Neutrophil (primary cell): Measurements from ENCODE around the gene RARB.

Experiments used
- H3K27ac ChIP-seq: fragments of 200-600 bp; sonication (generic); 2 replicates; pipeline ENCODE4 v1.5.1; 2016; ENCODE audit warnings: mild to moderate bottlenecking, moderate library complexity
- H3K27me3 ChIP-seq: fragments of 200-600 bp; sonication (generic); 2 replicates; pipeline ENCODE4 v1.6.0; 2016; ENCODE audit warnings: mild to moderate bottlenecking
- H3K36me3 ChIP-seq: fragments of 200-600 bp; sonication (generic); 2 replicates; pipeline ENCODE4 v1.5.1; 2017
- H3K4me1 ChIP-seq, 2 experiments: fragments of 200-600 bp in 1 of 2; sonication (generic) in 1 of 2; 1 replicate in 1 of 2; 2 replicates in 1 of 2; pipeline versions ENCODE4 v1.5.1 to v1.6.1; 2013 to 2016; ENCODE audit warnings: low read depth in 1 of 2, low read length in 1 of 2, mild to moderate bottlenecking in 1 of 2, moderate library complexity in 1 of 2; ENCODE audit not compliant: control insufficient read depth in 1 of 2, insufficient read depth in 1 of 2
- H3K4me3 ChIP-seq, 2 experiments: fragments of 200-600 bp in 1 of 2; sonication (generic) in 1 of 2; 1 replicate in 1 of 2; 2 replicates in 1 of 2; pipeline ENCODE4 v1.5.1; 2013 to 2016; ENCODE audit warnings: low read depth in 1 of 2, low read length in 1 of 2, mild to moderate bottlenecking in 1 of 2, moderate library complexity in 1 of 2
- H3K9me3 ChIP-seq: fragments of 200-600 bp; sonication (generic); 2 replicates; pipeline ENCODE4 v1.5.1; 2016
- CTCF ChIP-seq: fragments of 200-600 bp; sonication (generic); IDR thresholded peaks from 2 replicates; pipeline ENCODE4 v1.5.1; 2016; ENCODE audit warnings: antibody characterized with exemption

Gene RARB

GRCh38 chr3:25489858-25490593 is 62.0 kb downstream of the RARB start:
- no peaks in the 10 kb centered on the region for H3K4me1 ChIP-seq
- no peak for TF ChIP-seq CTCF
- no peak overlapping the region for H3K27ac ChIP-seq
- H3K9me3 ChIP-seq: no peaks in the 10 kb centered on the region
- H3K36me3 ChIP-seq: no peaks in the 10 kb centered on the region
- no peak overlapping the region for H3K4me3 ChIP-seq
- no peaks in the 10 kb centered on the region for H3K27me3 ChIP-seq

DNA sequence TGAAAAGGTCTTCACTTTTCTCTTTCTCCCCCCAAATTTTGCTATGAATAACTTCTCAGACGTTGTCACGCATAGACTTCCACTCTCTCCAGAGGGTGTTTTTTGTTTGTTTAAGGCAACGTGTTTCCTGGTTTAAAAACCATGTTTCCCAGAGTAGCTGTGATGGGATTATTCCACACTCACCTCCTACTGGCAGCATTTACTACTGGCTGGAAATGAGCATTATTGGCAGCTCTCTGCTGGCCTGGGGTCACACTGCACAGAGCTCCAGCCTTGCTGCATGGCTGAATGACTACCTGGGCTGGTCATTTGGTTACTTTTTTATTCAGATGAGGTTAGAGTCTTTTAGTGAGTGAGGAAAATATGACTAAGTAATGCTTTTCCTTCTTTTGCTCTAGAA is 65.2 kb downstream of the RARB start:
- H3K9me3 ChIP-seq: no peaks in the 10 kb centered on the region
- no peak overlapping the region for H3K4me3 ChIP-seq
- H3K27me3 ChIP-seq: no peaks in the 10 kb centered on the region
- H3K36me3 ChIP-seq: no peaks in the 10 kb centered on the region
- H3K4me1 ChIP-seq: no peaks in the 10 kb centered on the region
- no peak for TF ChIP-seq CTCF
- H3K27ac ChIP-seq: no peak overlapping the region

DNA sequence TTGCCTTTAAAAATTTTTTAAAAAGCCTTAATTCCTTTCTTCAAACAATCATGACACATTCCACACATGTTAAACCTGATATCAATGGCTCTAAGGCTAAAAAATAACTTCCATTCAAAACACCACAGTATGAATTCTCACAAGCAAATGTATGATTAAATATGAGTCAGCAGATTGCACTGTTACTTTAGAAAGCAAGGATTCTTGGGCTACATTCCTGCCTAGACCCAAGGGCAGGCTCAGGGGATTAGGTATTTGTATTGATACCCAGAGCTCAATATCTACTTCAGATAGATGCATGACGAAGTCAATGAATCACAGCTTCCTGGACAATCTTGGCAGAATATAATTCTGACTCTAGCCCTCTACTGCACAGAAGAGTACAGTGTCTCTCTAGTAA is 65.7 kb downstream of the RARB start:
- Histone ChIP-seq H3K9me3 (no peaks in the 10 kb centered on the region), H3K36me3 (no peaks in the 10 kb centered on the region), H3K4me3 (no peak overlapping the region), H3K27ac (no peak overlapping the region), H3K27me3 (no peaks in the 10 kb centered on the region), H3K4me1 (no peaks in the 10 kb centered on the region)
- TF ChIP-seq CTCF: no peak

DNA sequence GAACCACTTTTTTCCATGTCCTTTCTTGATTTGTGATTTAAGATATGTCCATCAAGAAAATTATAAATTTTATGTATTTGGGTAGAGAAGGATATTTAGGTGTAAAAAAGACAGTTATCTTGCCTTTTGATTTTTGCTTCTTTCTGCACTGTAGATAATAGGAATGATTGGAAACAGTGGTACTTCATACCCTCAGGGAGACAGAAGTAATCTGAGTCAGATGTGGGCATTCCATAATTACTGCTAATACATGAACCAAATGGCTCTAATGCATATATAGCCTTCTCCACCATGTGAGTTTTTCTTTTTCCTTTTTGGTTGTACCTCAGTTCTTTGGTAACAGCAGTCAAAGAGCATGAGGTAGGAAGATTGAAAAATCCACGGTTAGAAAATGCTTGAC is 67.2 kb downstream of the RARB start:
- H3K4me3 ChIP-seq: no peak overlapping the region
- TF ChIP-seq CTCF: no peak

GRCh38 chr3:25495726-25496253 is 67.7 kb downstream of the RARB start:
- H3K36me3 ChIP-seq: no peaks in the 10 kb centered on the region
- TF ChIP-seq CTCF: no peak

More for the DNA sequence above, 67.2 kb downstream of the RARB start:
- Histone ChIP-seq H3K27ac (no peak overlapping the region), H3K4me1 (no peaks in the 10 kb centered on the region), H3K27me3 (no peaks in the 10 kb centered on the region), H3K9me3 (no peaks in the 10 kb centered on the region), H3K36me3 (no peaks in the 10 kb centered on the region)

More at GRCh38 chr3:25495726-25496253, 67.7 kb downstream of the RARB start:
- Histone ChIP-seq H3K27me3 (no peaks in the 10 kb centered on the region), H3K4me3 (no peak overlapping the region), H3K27ac (no peak overlapping the region), H3K9me3 (no peaks in the 10 kb centered on the region), H3K4me1 (no peaks in the 10 kb centered on the region)
